IMR-90 (cell line): ENCODE results near the gene TTC1. TPM values are rescaled to one million over a fixed set of nuclear protein-coding genes. Genes with fewer than 3 reads are reported as not detected.

Experiments
- ATAC-seq: fragments of 200-7000 bp; cut with Tn5 transposase; 2 replicates; pipeline ENCODE4 v1.9.1; 2020; ENCODE audit warnings: low read depth, mild to moderate bottlenecking, moderate library complexity
- BruUV-seq: library from RNA; stranded (reverse); fragments of 400-500 nt; replicated peaks from 2 replicates; lab custom pipeline; 2021; lab: Mats Ljungman, UMichigan
- CTCF ChIA-PET: fragments of 300-600 bp; formaldehyde crosslinking; extraction: SDS; loops from one replicate; lab custom pipeline; 2021; ENCODE audit warnings: antibody characterized with exemption; lab: Yijun Ruan, JAX
- POLR2A ChIA-PET: fragments of 300-600 bp; sonication (Branson Sonifier 250); formaldehyde crosslinking; loops from one replicate; lab custom pipeline; 2022; ENCODE audit warnings: antibody characterized with exemption; ENCODE audit not compliant: unreplicated experiment; lab: Charles Lee
- DNase-seq: peaks from one replicate; pipeline ENCODE4 v3.0.0; 2013
- H2AFZ ChIP-seq: replicated peaks from 2 replicates; pipeline ENCODE3; 2013; ENCODE audit warnings: low read length, mild to moderate bottlenecking; ENCODE audit not compliant: poor library complexity
- H2AK5ac ChIP-seq: 2 replicates; pipeline ENCODE4 v1.6.1; 2013; ENCODE audit warnings: low read depth, low read length, inconsistent platforms
- H2AK9ac ChIP-seq: replicated peaks from 2 replicates; pipeline ENCODE3; 2013; ENCODE audit warnings: mild to moderate bottlenecking, low read depth, low read length, moderate library complexity; ENCODE audit not compliant: poor library complexity
- H2BK120ac ChIP-seq: 2 replicates; pipeline ENCODE4 v1.6.1; 2013; ENCODE audit warnings: low read depth, low read length, inconsistent platforms
- H2BK15ac ChIP-seq: 3 replicates; pipeline ENCODE4 v1.6.1; 2013; ENCODE audit warnings: low read depth, low read length, inconsistent platforms
- H2BK20ac ChIP-seq: 2 replicates; pipeline ENCODE4 v1.6.1; 2013; ENCODE audit warnings: low read depth, mild to moderate bottlenecking, inconsistent platforms, low read length, moderate library complexity
- H2BK5ac ChIP-seq: 2 replicates; pipeline ENCODE4 v1.6.1; 2013; ENCODE audit warnings: mild to moderate bottlenecking, low read depth, low read length, inconsistent platforms; ENCODE audit not compliant: poor library complexity, severe bottlenecking
- H3K14ac ChIP-seq: replicated peaks from 2 replicates; pipeline ENCODE4 v1.6.1; 2013; ENCODE audit warnings: low read depth, low read length, inconsistent platforms
- H3K18ac ChIP-seq: 2 replicates; pipeline ENCODE4 v1.6.1; 2013; ENCODE audit warnings: low read depth, low read length, control low read depth
- H3K23ac ChIP-seq: 2 replicates; pipeline ENCODE4 v1.6.1; 2013; ENCODE audit warnings: low read depth, low read length, inconsistent platforms
- H3K27ac ChIP-seq: 2 replicates; pipeline ENCODE4 v1.5.1; 2013; ENCODE audit warnings: mild to moderate bottlenecking, control low read depth, low read length; ENCODE audit not compliant: insufficient read depth
- H3K27me3 ChIP-seq: 2 replicates; pipeline ENCODE4 v1.6.1; 2013; ENCODE audit warnings: low read length; ENCODE audit not compliant: control insufficient read depth, insufficient read depth
- H3K36me3 ChIP-seq: 2 replicates; pipeline ENCODE4 v1.6.1; 2013; ENCODE audit warnings: low read length, mixed read lengths; ENCODE audit not compliant: control insufficient read depth, insufficient read depth
- H3K4ac ChIP-seq: 2 replicates; pipeline ENCODE4 v1.6.1; 2013; ENCODE audit warnings: low read depth, low read length, inconsistent platforms
- H3K4me1 ChIP-seq: 2 replicates; pipeline ENCODE4 v1.6.1; 2013; ENCODE audit warnings: low read length, mixed read lengths; ENCODE audit not compliant: control insufficient read depth, insufficient read depth
- H3K4me2 ChIP-seq: 2 replicates; pipeline ENCODE4 v1.6.1; 2013; ENCODE audit warnings: low read depth, mild to moderate bottlenecking, control low read depth, low read length, moderate library complexity
- H3K4me3 ChIP-seq: 2 replicates; pipeline ENCODE4 v1.5.1; 2013; ENCODE audit warnings: low read depth, mild to moderate bottlenecking, control low read depth, low read length, moderate library complexity; ENCODE audit not compliant: insufficient read depth
- H3K56ac ChIP-seq: 2 replicates; pipeline ENCODE4 v1.6.1; 2013; ENCODE audit warnings: low read length, inconsistent platforms; ENCODE audit not compliant: insufficient read depth; ENCODE audit errors: extremely low read depth
- H3K79me1 ChIP-seq, 2 experiments: 2 replicates each; pipeline ENCODE4 v1.6.1; 2013; ENCODE audit warnings: low read length in 2 of 2, inconsistent platforms in 1 of 2, low read depth in 1 of 2
- H3K9ac ChIP-seq: 2 replicates; pipeline ENCODE4 v1.6.1; 2013; ENCODE audit warnings: low read depth, low read length, control low read depth
- H3K9me1 ChIP-seq: 2 replicates; pipeline ENCODE4 v1.6.1; 2013; ENCODE audit warnings: low read length, inconsistent platforms; ENCODE audit not compliant: insufficient read depth
- H3K9me3 ChIP-seq: 2 replicates; pipeline ENCODE4 v1.6.1; 2013; ENCODE audit warnings: low read length; ENCODE audit not compliant: control insufficient read depth, insufficient read depth
- H4K20me1 ChIP-seq: 2 replicates; pipeline ENCODE4 v1.6.1; 2013; ENCODE audit warnings: low read length, inconsistent platforms; ENCODE audit not compliant: insufficient read depth
- H4K5ac ChIP-seq: 2 replicates; pipeline ENCODE4 v1.6.1; 2013; ENCODE audit warnings: mild to moderate bottlenecking, low read depth, low read length, control low read depth
- H4K8ac ChIP-seq, 2 experiments: 2 replicates each; pipeline ENCODE4 v1.6.1; 2013; ENCODE audit warnings: low read depth in 2 of 2, low read length in 2 of 2, control low read depth in 1 of 2, inconsistent platforms in 1 of 2
- H4K91ac ChIP-seq: 2 replicates; pipeline ENCODE4 v1.6.1; 2013; ENCODE audit warnings: low read depth, low read length, inconsistent platforms; ENCODE audit not compliant: insufficient read depth
- BHLHE40 ChIP-seq: fragments of 150-350 bp; IDR thresholded peaks from 2 replicates; pipeline ENCODE4 v1.6.1; 2016; ENCODE audit warnings: mild to moderate bottlenecking, low read depth, low read length
- CEBPB ChIP-seq: IDR thresholded peaks from 2 replicates; pipeline ENCODE4 v1.6.1; 2012; ENCODE audit warnings: low read depth, low read length, improper control_type of control experiment
- CHD1 ChIP-seq: IDR thresholded peaks from 2 replicates; pipeline ENCODE4 v1.6.1; 2012; ENCODE audit warnings: low read depth, low read length, improper control_type of control experiment
- FOS ChIP-seq: fragments of 150-350 bp; IDR thresholded peaks from 2 replicates; pipeline ENCODE4 v1.6.1; 2016; ENCODE audit warnings: low read depth, low read length
- MAFK ChIP-seq: IDR thresholded peaks from 2 replicates; pipeline ENCODE4 v1.6.1; 2012; ENCODE audit warnings: low read depth, low read length, improper control_type of control experiment
- MAZ ChIP-seq: IDR thresholded peaks from 2 replicates; pipeline ENCODE4 v1.6.1; 2012; ENCODE audit warnings: low read depth, mild to moderate bottlenecking, low read length, improper control_type of control experiment, moderate library complexity, borderline replicate concordance
- MXI1 ChIP-seq: IDR thresholded peaks from 2 replicates; pipeline ENCODE4 v1.6.1; 2012; ENCODE audit warnings: low read depth, mild to moderate bottlenecking, low read length, moderate library complexity, borderline replicate concordance
- NFE2L2 ChIP-seq: fragments of 150-350 bp; IDR thresholded peaks from 2 replicates; pipeline ENCODE4 v1.6.1; 2016; ENCODE audit warnings: low read depth, mild to moderate bottlenecking, low read length
- POLR2A ChIP-seq: IDR thresholded peaks from 2 replicates; pipeline ENCODE4 v1.6.1; 2012; ENCODE audit warnings: mild to moderate bottlenecking, low read depth, low read length
- RAD21 ChIP-seq: IDR thresholded peaks from 2 replicates; pipeline ENCODE4 v1.6.1; 2012; ENCODE audit warnings: low read length, improper control_type of control experiment
- RCOR1 ChIP-seq: IDR thresholded peaks from 2 replicates; pipeline ENCODE4 v1.6.1; 2012; ENCODE audit warnings: mild to moderate bottlenecking, low read length, improper control_type of control experiment; ENCODE audit not compliant: insufficient replicate concordance
- RFX5 ChIP-seq: IDR thresholded peaks from 2 replicates; pipeline ENCODE4 v1.8.0; 2012; ENCODE audit warnings: low read depth, mild to moderate bottlenecking, low read length, moderate library complexity
- SMC3 ChIP-seq: fragments of 150-350 bp; IDR thresholded peaks from 2 replicates; pipeline ENCODE4 v1.6.1; 2016; ENCODE audit warnings: low read depth, mild to moderate bottlenecking, antibody characterized with exemption, low read length, moderate library complexity
- WGBS, 2 experiments: methylation state at CpG; one replicate each; pipeline versions ENCODE4 v1.1.5 to v1.1.7; 2013; ENCODE audit warnings: missing lambda C conversion rate in 2 of 2; ENCODE audit not compliant: insufficient read length in 1 of 2; ENCODE audit errors: extremely low coverage in 2 of 2; 5-methylcytosine and 5-hydroxymethylcytosine counted together
- dilution Hi-C: fragments of 300-500 bp; cut with HindIII; formaldehyde crosslinking; loops from one replicate; pipeline ENCODE4 v1.14.3; 2018; ENCODE audit warnings: low sequenced_read_pairs; ENCODE audit not compliant: unreplicated experiment
- in situ Hi-C: fragments of 300-500 bp; cut with MboI; formaldehyde crosslinking; loops from 3 replicates; pipeline ENCODE4 v1.14.3; 2019; ENCODE audit warnings: low sequenced_read_pairs, inconsistent platforms, mixed read lengths
- intact Hi-C: fragments of 100-400 bp; cut with micrococcal nuclease; formaldehyde crosslinking; loops from 2 replicates; pipeline ENCODE4 v1.10.0; 2022
- polyA plus RNA-seq, 3 experiments: library from polyadenylated mRNA; depleted of rRNA; stranded (reverse); fragments of >200 nt; gene quantifications; 2 replicates each; pipeline ENCODE4 v1.2.3, GENCODE V29; 2012; ENCODE audit warnings: low replicate concordance in 1 of 3
- total RNA-seq: library from RNA; depleted of rRNA; stranded (reverse); fragments of >200 nt; gene quantifications from 2 replicates; pipeline ENCODE4 v1.2.3, GENCODE V29; 2012
- TF ChIP-seq, protein P1 (sequence below): fragments of 150-350 bp; IDR thresholded peaks from 2 replicates; pipeline ENCODE4 v1.6.1; 2016; ENCODE audit warnings: low read depth, mild to moderate bottlenecking, low read length, moderate library complexity, borderline replicate concordance
- TF ChIP-seq, protein P2 (sequence below): fragments of 150-350 bp; IDR thresholded peaks from 2 replicates; pipeline ENCODE4 v1.6.1; 2017; ENCODE audit warnings: mild to moderate bottlenecking, antibody characterized with exemption, low read length, low read depth
- TF ChIP-seq, protein P3 (sequence below): conservative IDR thresholded peaks from 2 replicates; pipeline ENCODE4 v1.5.1; 2012; ENCODE audit warnings: mild to moderate bottlenecking, low read depth, low read length, improper control_type of control experiment

Gene TTC1
- total and polyA plus RNA-seq, 2 of the 4 experiments (the other 2 are of a cell fraction) = 23.1 to 41.1 TPM

DNA sequence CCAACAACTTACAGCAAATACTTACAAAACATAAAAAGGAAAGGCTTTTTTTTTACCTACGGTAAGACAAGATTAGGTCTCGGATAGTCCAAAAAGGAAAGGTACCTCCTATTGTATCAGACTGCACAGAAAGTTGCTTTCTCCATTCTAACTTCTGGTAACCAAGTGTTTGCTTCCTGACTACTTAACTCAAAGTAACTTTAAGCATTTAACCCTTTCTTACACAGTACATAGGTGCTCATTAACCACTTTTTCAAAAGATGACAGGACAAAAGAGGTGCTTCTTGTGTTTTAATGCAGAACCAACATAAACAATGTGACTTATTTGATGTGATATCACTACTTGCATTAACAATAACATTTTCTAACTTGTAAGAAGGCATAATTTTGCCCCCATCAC lies 87.2 kb downstream of the TTC1 start:
- no peaks in the 10 kb centered on the region for H3K27me3 ChIP-seq
- H4K5ac ChIP-seq = no peak overlapping the region
- H3K27ac ChIP-seq = no peak overlapping the region
- H2AFZ ChIP-seq = no peak overlapping the region
- no peak overlapping the region for H4K91ac ChIP-seq
- no peak overlapping the region for H2BK5ac ChIP-seq
- no peak overlapping the region for H3K14ac ChIP-seq
- intact Hi-C loops = no loop called here
- dilution Hi-C loops = no loop called here
- no peak overlapping the region for H3K4me3 ChIP-seq
- H3K4me2 ChIP-seq = no peak overlapping the region
- H4K8ac ChIP-seq = no peak overlapping the region
- H2BK20ac ChIP-seq = no peak overlapping the region
- H3K9me1 ChIP-seq = no peaks in the 10 kb centered on the region
- H3K79me1 ChIP-seq = peaks cover 25 to 61% of the 10 kb centered on the region in 2 experiments
- no peak overlapping the region for H2AK5ac ChIP-seq
- CTCF ChIA-PET = no interaction called here
- no peaks in the 10 kb centered on the region for H4K20me1 ChIP-seq
- no CpG with 5 or more reads among the region's 2 CpGs for WGBS, 2 experiments
- H3K18ac ChIP-seq = no peak overlapping the region
- DNase-seq = no peak
- POLR2A ChIA-PET = no interaction called here
- no peak overlapping the region for H2BK15ac ChIP-seq
- no peak overlapping the region for H2AK9ac ChIP-seq
- in situ Hi-C loops = no loop called here
- peaks cover 6% of the 10 kb centered on the region for H3K4me1 ChIP-seq
- H3K23ac ChIP-seq = no peak overlapping the region
- H3K4ac ChIP-seq = no peak overlapping the region
- H3K9me3 ChIP-seq = no peaks in the 10 kb centered on the region
- no peak overlapping the region for H3K9ac ChIP-seq
- H2BK120ac ChIP-seq = no peak overlapping the region
- no peak for ATAC-seq
- no TSS peak for BruUV-seq
- TF ChIP-seq CEBPB (no peak), RCOR1 (no peak), NFE2L2 (no peak), MXI1 (no peak), RFX5 (no peak), SMC3 (no peak), FOS (no peak), MAZ (no peak), BHLHE40 (no peak), CHD1 (no peak), MAFK (no peak), RAD21 (no peak), POLR2A (no peak)
- TF ChIP-seq, protein P1, sequence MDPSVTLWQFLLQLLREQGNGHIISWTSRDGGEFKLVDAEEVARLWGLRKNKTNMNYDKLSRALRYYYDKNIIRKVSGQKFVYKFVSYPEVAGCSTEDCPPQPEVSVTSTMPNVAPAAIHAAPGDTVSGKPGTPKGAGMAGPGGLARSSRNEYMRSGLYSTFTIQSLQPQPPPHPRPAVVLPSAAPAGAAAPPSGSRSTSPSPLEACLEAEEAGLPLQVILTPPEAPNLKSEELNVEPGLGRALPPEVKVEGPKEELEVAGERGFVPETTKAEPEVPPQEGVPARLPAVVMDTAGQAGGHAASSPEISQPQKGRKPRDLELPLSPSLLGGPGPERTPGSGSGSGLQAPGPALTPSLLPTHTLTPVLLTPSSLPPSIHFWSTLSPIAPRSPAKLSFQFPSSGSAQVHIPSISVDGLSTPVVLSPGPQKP = no peak
- TF ChIP-seq, protein P2, sequence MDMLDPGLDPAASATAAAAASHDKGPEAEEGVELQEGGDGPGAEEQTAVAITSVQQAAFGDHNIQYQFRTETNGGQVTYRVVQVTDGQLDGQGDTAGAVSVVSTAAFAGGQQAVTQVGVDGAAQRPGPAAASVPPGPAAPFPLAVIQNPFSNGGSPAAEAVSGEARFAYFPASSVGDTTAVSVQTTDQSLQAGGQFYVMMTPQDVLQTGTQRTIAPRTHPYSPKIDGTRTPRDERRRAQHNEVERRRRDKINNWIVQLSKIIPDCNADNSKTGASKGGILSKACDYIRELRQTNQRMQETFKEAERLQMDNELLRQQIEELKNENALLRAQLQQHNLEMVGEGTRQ = no peak
- TF ChIP-seq, protein P3, sequence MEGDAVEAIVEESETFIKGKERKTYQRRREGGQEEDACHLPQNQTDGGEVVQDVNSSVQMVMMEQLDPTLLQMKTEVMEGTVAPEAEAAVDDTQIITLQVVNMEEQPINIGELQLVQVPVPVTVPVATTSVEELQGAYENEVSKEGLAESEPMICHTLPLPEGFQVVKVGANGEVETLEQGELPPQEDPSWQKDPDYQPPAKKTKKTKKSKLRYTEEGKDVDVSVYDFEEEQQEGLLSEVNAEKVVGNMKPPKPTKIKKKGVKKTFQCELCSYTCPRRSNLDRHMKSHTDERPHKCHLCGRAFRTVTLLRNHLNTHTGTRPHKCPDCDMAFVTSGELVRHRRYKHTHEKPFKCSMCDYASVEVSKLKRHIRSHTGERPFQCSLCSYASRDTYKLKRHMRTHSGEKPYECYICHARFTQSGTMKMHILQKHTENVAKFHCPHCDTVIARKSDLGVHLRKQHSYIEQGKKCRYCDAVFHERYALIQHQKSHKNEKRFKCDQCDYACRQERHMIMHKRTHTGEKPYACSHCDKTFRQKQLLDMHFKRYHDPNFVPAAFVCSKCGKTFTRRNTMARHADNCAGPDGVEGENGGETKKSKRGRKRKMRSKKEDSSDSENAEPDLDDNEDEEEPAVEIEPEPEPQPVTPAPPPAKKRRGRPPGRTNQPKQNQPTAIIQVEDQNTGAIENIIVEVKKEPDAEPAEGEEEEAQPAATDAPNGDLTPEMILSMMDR = no peak
- H3K36me3 ChIP-seq = peaks cover 16% of the 10 kb centered on the region
- H3K56ac ChIP-seq = no peak overlapping the region
